T-cell (primary cell): Measurements from ENCODE around the gene PLCL2. TPM values are rescaled to one million over a fixed set of nuclear protein-coding genes. Genes with fewer than 3 reads are reported as not detected.

ENCODE experiments used
- ATAC-seq, 4 experiments: fragments of 200-7000 bp in 3 of 4; fragments of 150-1000 bp in 1 of 4; cut with Tn5 transposase; replicated peaks in 1 of 4; 1 replicate in 3 of 4; 2 replicates in 1 of 4; pipeline ENCODE4 v1.10.0; 2021; ENCODE audit warnings: moderate library complexity in 3 of 4, mild to moderate bottlenecking in 2 of 4, moderate number of reproducible peaks in 1 of 4
- CTCF ChIA-PET, 2 donors: fragments of 300-600 bp; sonication (Branson Sonifier 250); formaldehyde crosslinking; loops; one replicate each; lab custom pipeline; 2022; ENCODE audit warnings: antibody characterized with exemption in 2 of 2; lab: Charles Lee
- POLR2A ChIA-PET, 2 donors: fragments of 300-600 bp; sonication (Branson Sonifier 250); formaldehyde crosslinking; loops; one replicate each; lab custom pipeline; 2022; ENCODE audit warnings: antibody characterized with exemption in 2 of 2; lab: Charles Lee
- DNase-seq, 35 experiments: peaks; one replicate each; pipeline versions ENCODE4 v3.0.0 to v3.0.0-alpha.2; 2013 to 2023
- H3K27ac ChIP-seq: one replicate; pipeline ENCODE4 v1.5.1; 2013; ENCODE audit warnings: low read length
- H3K27me3 ChIP-seq, 2 experiments: replicated peaks in 1 of 2; 1 replicate in 1 of 2; 2 replicates in 1 of 2; pipeline versions ENCODE4 v1.6.1 to v1.7.0; 2013; ENCODE audit warnings: low read length in 1 of 2, mixed read lengths in 1 of 2; ENCODE audit not compliant: control insufficient read depth in 2 of 2, insufficient read depth in 2 of 2; ENCODE audit errors: extremely low read depth in 1 of 2
- H3K36me3 ChIP-seq, 2 donors: 1 replicate in 1 of 2; 2 replicates in 1 of 2; pipeline versions ENCODE4 v1.6.1 to v1.7.0; 2013; ENCODE audit warnings: low read length in 1 of 2; ENCODE audit not compliant: control insufficient read depth in 2 of 2, insufficient read depth in 1 of 2; ENCODE audit errors: extremely low read depth in 1 of 2
- H3K4me1 ChIP-seq, 2 experiments: 1 replicate in 1 of 2; 2 replicates in 1 of 2; pipeline versions ENCODE4 v1.6.1 to v1.7.0; 2013; ENCODE audit warnings: low read length in 2 of 2, mixed read lengths in 1 of 2; ENCODE audit not compliant: insufficient read depth in 2 of 2, control insufficient read depth in 1 of 2; ENCODE audit errors: extremely low read depth in 1 of 2
- H3K4me3 ChIP-seq, 2 donors: 1 replicate in 1 of 2; 2 replicates in 1 of 2; pipeline versions ENCODE4 v1.5.1 to v1.7.0; 2013; ENCODE audit warnings: mild to moderate bottlenecking in 2 of 2, low read length in 1 of 2, moderate library complexity in 1 of 2; ENCODE audit not compliant: control insufficient read depth in 1 of 2; ENCODE audit errors: extremely low read depth in 1 of 2
- H3K9me3 ChIP-seq: 2 replicates; pipeline ENCODE4 v1.7.0; 2013
- H3K27ac Mint-ChIP-seq, 2 donors: one replicate each; pipeline ENCODE4 v1.8.0; 2020 to 2021; ENCODE audit warnings: mild to moderate bottlenecking in 2 of 2, mixed read lengths in 2 of 2
- H3K27me3 Mint-ChIP-seq, 2 donors: one replicate each; pipeline ENCODE4 v1.8.0; 2021 to 2022; ENCODE audit warnings: mixed read lengths in 2 of 2
- H3K36me3 Mint-ChIP-seq: one replicate; pipeline ENCODE4 v1.8.0; 2021; ENCODE audit warnings: mixed read lengths
- H3K4me1 Mint-ChIP-seq, 3 donors: one replicate each; pipeline ENCODE4 v1.8.0; 2020 to 2022; ENCODE audit warnings: mixed read lengths in 3 of 3, mild to moderate bottlenecking in 1 of 3
- H3K4me3 Mint-ChIP-seq, 3 donors: one replicate each; pipeline ENCODE4 v1.8.0; 2020 to 2022; ENCODE audit warnings: mild to moderate bottlenecking in 3 of 3, mixed read lengths in 3 of 3, moderate library complexity in 3 of 3
- H3K9me3 Mint-ChIP-seq, 3 donors: one replicate each; pipeline ENCODE4 v1.8.0; 2020 to 2022; ENCODE audit warnings: mixed read lengths in 3 of 3
- WGBS: methylation state at CpG from one replicate; pipeline ENCODE4 v1.1.5; 2013; ENCODE audit warnings: missing lambda C conversion rate; ENCODE audit not compliant: insufficient coverage; 5-methylcytosine and 5-hydroxymethylcytosine counted together
- total RNA-seq, 35 experiments: library from RNA in 6 of 35; stranded (reverse) in 6 of 35; fragments of 120-200 nt in 1 of 35; gene quantifications; one replicate each; pipeline versions ENCODE4 v1.2.1 to v1.2.4 and lab custom pipeline; 2013 to 2026

The PLCL2 gene
- total RNA-seq, 5 donors from 2014 or later (not counting 1 experiment from before 2014, with no cell fraction given): 53.4 to 68.1 (median 60.9) TPM

GRCh38 chr3:17047894-17048293, 163.1 kb downstream of the PLCL2 start:
- POLR2A ChIA-PET: no interaction called here
- Histone ChIP-seq H3K27me3 (no peaks in the 10 kb centered on the region), H3K4me1 (no peaks in the 10 kb centered on the region), H3K9me3 (peaks cover 5% of the 10 kb centered on the region), H3K36me3 (peaks cover 5 to 32% of the 10 kb centered on the region in 2 donors), H3K4me3 (no peak overlapping the region), H3K27ac (no peak overlapping the region)
- ATAC-seq (no peak), DNase-seq (no peak)
- Mint-ChIP-seq H3K4me1 (peaks cover 17 to 42% (median 35%) of the 10 kb centered on the region in 3 donors), H3K36me3 (peaks cover 87% of the 10 kb centered on the region), H3K4me3 (no peak overlapping the region), H3K27ac (peak overlapping the region in 1 of 2 donors; percentile 6), H3K9me3 (peaks cover 3 to 26% (median 18%) of the 10 kb centered on the region in 3 donors), H3K27me3 (no peaks in the 10 kb centered on the region)
- CTCF ChIA-PET: interaction anchor here in 1 of 2 donors (0.7 kb wide), 1 partner anchor 1197 kb away, joined by 3 read pairs; no protein-coding TSS in a partner anchor
- WGBS: no CpG with 5 or more reads among the region's 3 CpGs

- Mint-ChIP-seq H3K4me3 (no peak overlapping the region), H3K27ac (no peak overlapping the region), H3K4me1 (peaks cover 22 to 47% (median 32%) of the 10 kb centered on the region in 3 donors), H3K27me3 (no peaks in the 10 kb centered on the region), H3K9me3 (peaks cover 3 to 41% (median 21%) of the 10 kb centered on the region in 3 donors), H3K36me3 (peaks cover 90% of the 10 kb centered on the region)
- Histone ChIP-seq H3K9me3 (peaks cover 5% of the 10 kb centered on the region), H3K36me3 (peaks cover 4 to 24% of the 10 kb centered on the region in 2 donors), H3K4me3 (no peak overlapping the region), H3K4me1 (no peaks in the 10 kb centered on the region), H3K27ac (no peak overlapping the region), H3K27me3 (no peaks in the 10 kb centered on the region)
- no CpG with 5 or more reads among the region's 4 CpGs for WGBS
- POLR2A ChIA-PET: no interaction called here
- CTCF ChIA-PET: no interaction called here
- ATAC-seq (no peak), DNase-seq (no peak)
Measured at GRCh38 chr3:17050071-17050470, 165.3 kb downstream of the PLCL2 start.

- no peaks in the 10 kb centered on the region for H3K27me3 Mint-ChIP-seq
- CTCF ChIA-PET: no interaction called here
- H3K27me3 ChIP-seq: no peaks in the 10 kb centered on the region
- H3K4me1 Mint-ChIP-seq: peaks cover 23 to 49% (median 28%) of the 10 kb centered on the region in 3 donors
- H3K9me3 ChIP-seq: peaks cover 5% of the 10 kb centered on the region
- H3K9me3 Mint-ChIP-seq: peaks cover 3 to 41% (median 21%) of the 10 kb centered on the region in 3 donors
- ATAC-seq (no peak), DNase-seq (no peak)
- WGBS: no CpG with 5 or more reads among the region's 2 CpGs
- H3K36me3 Mint-ChIP-seq: peaks cover 86% of the 10 kb centered on the region
- no peak overlapping the region for H3K27ac Mint-ChIP-seq
- H3K4me1 ChIP-seq: peaks cover 0 to under 1% of the 10 kb centered on the region in 2 experiments
- no peak overlapping the region for H3K4me3 ChIP-seq
- H3K36me3 ChIP-seq: peaks cover 0 to 19% of the 10 kb centered on the region in 2 donors
- H3K27ac ChIP-seq: no peak overlapping the region
- no peak overlapping the region for H3K4me3 Mint-ChIP-seq
- POLR2A ChIA-PET: no interaction called here
Measured at GRCh38 chr3:17050506-17050905, 165.8 kb downstream of the PLCL2 start.

GRCh38 chr3:17052363-17052762, 167.6 kb downstream of the PLCL2 start:
- peaks cover 22 to 47% (median 40%) of the 10 kb centered on the region in 3 donors for H3K4me1 Mint-ChIP-seq
- peaks cover 78% of the 10 kb centered on the region for H3K36me3 Mint-ChIP-seq
- no peak overlapping the region for H3K27ac Mint-ChIP-seq
- H3K9me3 Mint-ChIP-seq: peaks cover 3 to 41% (median 21%) of the 10 kb centered on the region in 3 donors
- POLR2A ChIA-PET: interaction anchor here in 1 of 2 donors (0.6 kb wide), 1 partner anchor 301 kb away, joined by 7 read pairs; no protein-coding TSS in a partner anchor
- CTCF ChIA-PET: interaction anchor here (0.6 to 0.7 kb wide), 3 partner anchors 405 to 592 kb away, joined by 3 to 5 read pairs (median 3); no protein-coding TSS in a partner anchor
- peaks cover 0 to 14% of the 10 kb centered on the region in 2 donors for H3K36me3 ChIP-seq
- no peaks in the 10 kb centered on the region for H3K27me3 ChIP-seq
- no peak overlapping the region for H3K4me3 ChIP-seq
- H3K4me3 Mint-ChIP-seq: no peak overlapping the region
- H3K9me3 ChIP-seq: peaks cover 5% of the 10 kb centered on the region
- H3K27me3 Mint-ChIP-seq: no peaks in the 10 kb centered on the region
- DNase-seq: no peak
- no peak for ATAC-seq
- H3K27ac ChIP-seq: no peak overlapping the region
- H3K4me1 ChIP-seq: peaks cover 0 to 3% of the 10 kb centered on the region in 2 experiments

GRCh38 chr3:17054301-17054981, 169.7 kb downstream of the PLCL2 start:
- DNase-seq (no peak), ATAC-seq (no peak)
- ChIA-PET POLR2A (no interaction called here), CTCF (no interaction called here)
- H3K36me3 ChIP-seq: peaks cover 0 to 4% of the 10 kb centered on the region in 2 donors
- peaks cover 0 to 3% of the 10 kb centered on the region in 2 experiments for H3K4me1 ChIP-seq
- Mint-ChIP-seq H3K4me3 (no peak overlapping the region), H3K27ac (peak overlapping the region; percentile 58 to 61), H3K27me3 (no peaks in the 10 kb centered on the region), H3K36me3 (peaks cover 74% of the 10 kb centered on the region), H3K4me1 (peaks cover 30 to 57% (median 43%) of the 10 kb centered on the region in 3 donors), H3K9me3 (peaks cover 0 to 37% (median 13%) of the 10 kb centered on the region in 3 donors)
- H3K27me3 ChIP-seq: no peaks in the 10 kb centered on the region
- H3K4me3 ChIP-seq: no peak overlapping the region
- H3K27ac ChIP-seq: no peak overlapping the region
- no peaks in the 10 kb centered on the region for H3K9me3 ChIP-seq
- WGBS: no CpG with 5 or more reads among the region's 1 CpG

- Mint-ChIP-seq H3K4me3 (no peak overlapping the region), H3K36me3 (peaks cover 74% of the 10 kb centered on the region), H3K27me3 (no peaks in the 10 kb centered on the region), H3K27ac (peak overlapping the region; percentile 61 to 67), H3K4me1 (peaks cover 30 to 58% (median 43%) of the 10 kb centered on the region in 3 donors), H3K9me3 (peaks cover 0 to 33% (median 13%) of the 10 kb centered on the region in 3 donors)
- Histone ChIP-seq H3K4me1 (peaks cover 0 to 3% of the 10 kb centered on the region in 2 experiments), H3K9me3 (no peaks in the 10 kb centered on the region), H3K27ac (no peak overlapping the region), H3K27me3 (no peaks in the 10 kb centered on the region), H3K36me3 (peaks cover 2 to 8% of the 10 kb centered on the region in 2 donors), H3K4me3 (no peak overlapping the region)
- ATAC-seq (no peak), DNase-seq (no peak)
- CTCF ChIA-PET: no interaction called here
- POLR2A ChIA-PET: no interaction called here
Measured at GRCh38 chr3:17054982-17055343, 170.2 kb downstream of the PLCL2 start.
